Endothelial cell of umbilical vein (primary cell): ENCODE data around the gene ADIPOR2. TPM values are rescaled to one million over a fixed set of nuclear protein-coding genes. Genes with fewer than 3 reads are reported as not detected.

Experiments
- BruUV-seq: library from RNA; stranded (reverse); fragments of 400-500 nt; replicated peaks from 2 replicates; lab custom pipeline; 2021; lab: Mats Ljungman, UMichigan
- CTCF ChIA-PET: fragments of 300-600, 350-600 bp; sonication (Branson Sonifier 250); formaldehyde crosslinking; loops from one replicate; lab custom pipeline; 2021; ENCODE audit warnings: antibody characterized with exemption, inconsistent platforms; lab: Charles Lee
- POLR2A ChIA-PET: fragments of 300-600, 350-600 bp; sonication (Branson Sonifier 250); formaldehyde crosslinking; loops from one replicate; lab custom pipeline; 2021; ENCODE audit warnings: antibody characterized with exemption, inconsistent platforms; lab: Charles Lee
- DNase-seq: peaks from one replicate; pipeline ENCODE4 v3.0.0-alpha.2; 2011; ENCODE audit warnings: low read depth, low spot score
- FAIRE-seq: peaks from 2 replicates; lab custom pipeline; 2011; peaks lifted over from hg19 to GRCh38; lab: Jason Lieb, UNC
- H2AFZ ChIP-seq: 2 replicates; pipeline ENCODE4 v1.6.0; 2012; ENCODE audit warnings: low read depth, low read length, control low read depth, inconsistent platforms
- H3K27ac ChIP-seq: 2 replicates; pipeline ENCODE4 v1.5.1; 2011; ENCODE audit warnings: low read depth, mild to moderate bottlenecking, control low read depth, low read length, moderate library complexity; ENCODE audit not compliant: insufficient read depth
- H3K27me3 ChIP-seq, 2 experiments: 2 replicates each; pipeline versions ENCODE4 v1.6.0 to v1.6.1; 2011; ENCODE audit warnings: low read length in 2 of 2, mixed read lengths in 1 of 2; ENCODE audit not compliant: control insufficient read depth in 2 of 2, insufficient read depth in 2 of 2
- H3K36me3 ChIP-seq, 2 experiments: 2 replicates in 1 of 2; 3 replicates in 1 of 2; pipeline ENCODE4 v1.5.1; 2011; ENCODE audit warnings: low read length in 2 of 2, mild to moderate bottlenecking in 1 of 2, moderate library complexity in 1 of 2; ENCODE audit not compliant: control insufficient read depth in 2 of 2, insufficient read depth in 2 of 2; ENCODE audit errors: extremely low read depth in 1 of 2
- H3K4me1 ChIP-seq: 3 replicates; pipeline ENCODE4 v1.5.1; 2011; ENCODE audit warnings: mild to moderate bottlenecking, low read length; ENCODE audit not compliant: control insufficient read depth, insufficient read depth; ENCODE audit errors: extremely low read depth
- H3K4me2 ChIP-seq: 2 replicates; pipeline ENCODE4 v1.6.1; 2011; ENCODE audit warnings: low read length, control low read depth, mixed read lengths; ENCODE audit not compliant: insufficient read depth
- H3K4me3 ChIP-seq, 3 experiments: fragments of 200-600 bp in 1 of 3; sonication (generic), shearing (Covaris generic) in 1 of 3; replicated peaks in 1 of 3; 2 replicates each; pipeline ENCODE4 v1.5.1; 2011 to 2016; ENCODE audit warnings: control low read depth in 3 of 3, low read length in 3 of 3, mild to moderate bottlenecking in 2 of 3, inconsistent platforms in 1 of 3, low read depth in 1 of 3, moderate library complexity in 1 of 3; ENCODE audit not compliant: insufficient read depth in 1 of 3
- H3K79me2 ChIP-seq: 2 replicates; pipeline ENCODE4 v1.6.0; 2012; ENCODE audit warnings: low read length, inconsistent platforms; ENCODE audit not compliant: control insufficient read depth, insufficient read depth
- H3K9ac ChIP-seq: replicated peaks from 2 replicates; pipeline ENCODE3; 2011; ENCODE audit warnings: low read length, control low read depth; ENCODE audit not compliant: insufficient read depth; ENCODE audit errors: extremely low read depth
- H3K9me1 ChIP-seq: replicated peaks from 3 replicates; pipeline ENCODE4 v1.6.0; 2011; ENCODE audit warnings: mild to moderate bottlenecking, low read length; ENCODE audit not compliant: control insufficient read depth, insufficient read depth; ENCODE audit errors: extremely low read depth
- H3K9me3 ChIP-seq: replicated peaks from 2 replicates; pipeline ENCODE4 v1.5.1; 2012; ENCODE audit warnings: low read length, inconsistent platforms; ENCODE audit not compliant: control insufficient read depth, insufficient read depth
- H4K20me1 ChIP-seq: replicated peaks from 2 replicates; pipeline ENCODE3; 2011; ENCODE audit warnings: mild to moderate bottlenecking, low read length; ENCODE audit not compliant: control insufficient read depth, insufficient read depth; ENCODE audit errors: extremely low read depth
- EZH2 ChIP-seq: IDR thresholded peaks from 2 replicates; pipeline ENCODE4 v1.6.1; 2012; ENCODE audit warnings: borderline replicate concordance, low read depth, mild to moderate bottlenecking, moderate library complexity, low read length, inconsistent platforms; ENCODE audit not compliant: severe bottlenecking
- FOS ChIP-seq: IDR thresholded peaks from 2 replicates; pipeline ENCODE4 v1.6.1; 2011; ENCODE audit warnings: mild to moderate bottlenecking, low read length, moderate library complexity, borderline replicate concordance; ENCODE audit not compliant: insufficient read depth
- GATA2 ChIP-seq: IDR thresholded peaks from 2 replicates; pipeline ENCODE4 v1.7.0; 2011; ENCODE audit warnings: low read depth, mild to moderate bottlenecking, moderate library complexity, mixed read lengths, low read length; ENCODE audit not compliant: insufficient read length, insufficient read depth
- JUN ChIP-seq: IDR thresholded peaks from 2 replicates; pipeline ENCODE4 v1.6.1; 2011; ENCODE audit warnings: borderline replicate concordance, low read depth; ENCODE audit not compliant: insufficient read length, insufficient read depth
- POLR2A ChIP-seq: IDR thresholded peaks from 2 replicates; pipeline ENCODE4 v1.6.1; 2012; ENCODE audit warnings: low read depth, mild to moderate bottlenecking, control low read depth, low read length
- POLR2AphosphoS5 ChIP-seq: IDR thresholded peaks from 2 replicates; pipeline ENCODE4 v1.6.1; 2012; ENCODE audit warnings: low read depth, mild to moderate bottlenecking, control low read depth, low read length, moderate library complexity; ENCODE audit not compliant: insufficient read depth
- dilution Hi-C: fragments of 300-500 bp; cut with MboI; formaldehyde crosslinking; loops from one replicate; pipeline ENCODE4 v1.15.0; 2019; ENCODE audit warnings: low sequenced_read_pairs; ENCODE audit not compliant: extremely low pct_ligation_motif_present
- intact Hi-C: fragments of 100-400 bp; cut with micrococcal nuclease; formaldehyde crosslinking; loops from one replicate; pipeline ENCODE4 v1.10.0; 2022
- polyA plus RNA-seq, 4 experiments: library from polyadenylated mRNA; depleted of rRNA in 3 of 4; stranded (reverse) in 3 of 4; unstranded in 1 of 4; fragments of >200 nt; gene quantifications; 2 replicates each; pipeline versions ENCODE4 v1.2.1 to v1.2.3, GENCODE V29; 2011 to 2012; ENCODE audit warnings: missing spikeins in 1 of 4
- total RNA-seq: library from RNA; stranded (reverse); gene quantifications from 2 replicates; pipeline ENCODE4 v1.2.3, GENCODE V29; 2021
- TF ChIP-seq, protein P1 (sequence below): IDR thresholded peaks from 2 replicates; pipeline ENCODE4 v1.6.1; 2011; ENCODE audit not compliant: insufficient read depth, insufficient read length
- TF ChIP-seq, protein P2 (sequence below), 2 donors: IDR thresholded peaks; 1 replicate in 1 of 2; 2 replicates in 1 of 2; pipeline ENCODE4 v1.5.1; 2011; ENCODE audit warnings: low read length in 2 of 2, mild to moderate bottlenecking in 2 of 2, moderate library complexity in 2 of 2, control low read depth in 1 of 2, inconsistent platforms in 1 of 2, low read depth in 1 of 2; ENCODE audit not compliant: insufficient read depth in 1 of 2; ENCODE audit errors: extremely low read depth in 1 of 2

The ADIPOR2 gene
- total and polyA plus RNA-seq, 2 donors (not counting 3 experiments of a cell fraction or from before 2014, with no cell fraction given): 22.5 to 57.3 TPM

DNA sequence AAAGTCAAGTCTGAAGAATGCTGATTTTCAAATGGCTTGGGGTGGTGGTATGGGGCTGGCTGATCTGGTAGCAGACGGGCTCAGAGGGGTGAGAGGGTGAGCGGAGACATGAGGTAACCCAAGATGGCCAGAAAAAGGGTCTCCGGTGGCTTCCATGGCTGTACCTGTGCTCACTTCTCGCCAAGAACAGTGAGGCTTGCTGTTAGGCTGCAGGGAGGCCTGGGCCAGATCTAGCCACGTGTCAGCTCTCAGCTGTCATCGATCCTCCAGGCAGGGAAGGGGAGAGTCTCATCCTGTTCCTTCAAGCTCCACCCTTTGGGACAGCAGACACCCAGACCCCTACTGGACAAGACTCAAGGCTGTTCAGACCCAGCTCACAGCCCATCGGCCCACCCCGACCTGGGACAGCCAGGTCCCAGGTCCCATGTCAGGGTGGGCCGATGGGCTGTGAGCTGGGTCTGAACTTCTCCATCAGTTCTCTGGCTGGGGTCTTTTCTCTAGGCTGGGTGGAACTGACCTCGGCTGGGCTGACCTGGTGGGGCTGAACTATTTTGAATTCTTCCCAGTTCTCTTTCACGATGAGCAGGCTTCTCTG is 138.5 kb downstream of the ADIPOR2 start:
- H3K36me3 ChIP-seq: no peaks in the 10 kb centered on the region
- dilution Hi-C loops (no loop called here), intact Hi-C loops (no loop called here)
- no peaks in the 10 kb centered on the region for H3K9me1 ChIP-seq
- DNase-seq (no peak), FAIRE-seq (no peak)
- H4K20me1 ChIP-seq: no peaks in the 10 kb centered on the region
- H3K4me1 ChIP-seq: no peaks in the 10 kb centered on the region
- ChIA-PET POLR2A (no interaction called here), CTCF (no interaction called here)
- H2AFZ ChIP-seq: no peak overlapping the region
- H3K4me2 ChIP-seq: no peak overlapping the region
- H3K4me3 ChIP-seq: no peak overlapping the region
- no peak overlapping the region for H3K9ac ChIP-seq
- H3K9me3 ChIP-seq: no peaks in the 10 kb centered on the region
- H3K27me3 ChIP-seq: peaks cover 2 to 6% of the 10 kb centered on the region in 2 experiments
- H3K79me2 ChIP-seq: no peaks in the 10 kb centered on the region
- TF ChIP-seq FOS (no peak), EZH2 (no peak), JUN (no peak), GATA2 (no peak), POLR2A (no peak), POLR2AphosphoS5 (no peak)
- TF ChIP-seq, protein P1, sequence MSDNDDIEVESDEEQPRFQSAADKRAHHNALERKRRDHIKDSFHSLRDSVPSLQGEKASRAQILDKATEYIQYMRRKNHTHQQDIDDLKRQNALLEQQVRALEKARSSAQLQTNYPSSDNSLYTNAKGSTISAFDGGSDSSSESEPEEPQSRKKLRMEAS: no peak
- TF ChIP-seq, protein P2, sequence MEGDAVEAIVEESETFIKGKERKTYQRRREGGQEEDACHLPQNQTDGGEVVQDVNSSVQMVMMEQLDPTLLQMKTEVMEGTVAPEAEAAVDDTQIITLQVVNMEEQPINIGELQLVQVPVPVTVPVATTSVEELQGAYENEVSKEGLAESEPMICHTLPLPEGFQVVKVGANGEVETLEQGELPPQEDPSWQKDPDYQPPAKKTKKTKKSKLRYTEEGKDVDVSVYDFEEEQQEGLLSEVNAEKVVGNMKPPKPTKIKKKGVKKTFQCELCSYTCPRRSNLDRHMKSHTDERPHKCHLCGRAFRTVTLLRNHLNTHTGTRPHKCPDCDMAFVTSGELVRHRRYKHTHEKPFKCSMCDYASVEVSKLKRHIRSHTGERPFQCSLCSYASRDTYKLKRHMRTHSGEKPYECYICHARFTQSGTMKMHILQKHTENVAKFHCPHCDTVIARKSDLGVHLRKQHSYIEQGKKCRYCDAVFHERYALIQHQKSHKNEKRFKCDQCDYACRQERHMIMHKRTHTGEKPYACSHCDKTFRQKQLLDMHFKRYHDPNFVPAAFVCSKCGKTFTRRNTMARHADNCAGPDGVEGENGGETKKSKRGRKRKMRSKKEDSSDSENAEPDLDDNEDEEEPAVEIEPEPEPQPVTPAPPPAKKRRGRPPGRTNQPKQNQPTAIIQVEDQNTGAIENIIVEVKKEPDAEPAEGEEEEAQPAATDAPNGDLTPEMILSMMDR (IDR thresholded peaks at IDR 0.05; ENCODE audit: extremely low read depth in 1 of 2, insufficient read depth in 1 of 2, low read depth in 1 of 2, low read length in 2 of 2): no peak
- BruUV-seq: no TSS peak
- no peak overlapping the region for H3K27ac ChIP-seq
